GDM1 (cell line): ENCODE data around the gene TMCC2.
"Not testable (repeated sequence)": the region's sequence is repeated elsewhere in the genome, so short reads cannot be mapped to it uniquely, and the experiment has no call there.

Source experiments
- DNase-seq: peaks from one replicate; lab custom pipeline; 2025; lab: John Stamatoyannopoulos, UW

The TMCC2 gene

DNA sequence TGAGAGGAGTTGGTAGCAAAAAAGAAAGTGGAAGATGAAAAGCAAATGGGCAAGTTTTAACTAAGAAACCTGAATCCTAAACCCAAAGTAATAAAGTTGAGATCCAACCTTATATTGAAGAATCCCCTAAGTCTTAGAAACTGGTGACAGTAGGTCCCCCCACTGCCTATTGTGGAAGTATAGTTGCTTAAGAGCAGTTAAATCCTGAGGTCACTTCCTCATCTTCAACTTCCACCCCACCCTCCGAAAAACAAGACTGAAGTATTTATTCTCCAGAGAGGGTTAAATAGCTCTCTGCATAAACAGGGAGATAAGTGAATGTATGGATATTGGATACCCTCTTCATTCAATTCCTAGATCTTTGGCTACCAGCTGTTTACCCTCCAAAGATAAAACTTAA, 13.0 kb upstream of the TMCC2 start:
- DNase-seq, result peak; percentile 32

DNA sequence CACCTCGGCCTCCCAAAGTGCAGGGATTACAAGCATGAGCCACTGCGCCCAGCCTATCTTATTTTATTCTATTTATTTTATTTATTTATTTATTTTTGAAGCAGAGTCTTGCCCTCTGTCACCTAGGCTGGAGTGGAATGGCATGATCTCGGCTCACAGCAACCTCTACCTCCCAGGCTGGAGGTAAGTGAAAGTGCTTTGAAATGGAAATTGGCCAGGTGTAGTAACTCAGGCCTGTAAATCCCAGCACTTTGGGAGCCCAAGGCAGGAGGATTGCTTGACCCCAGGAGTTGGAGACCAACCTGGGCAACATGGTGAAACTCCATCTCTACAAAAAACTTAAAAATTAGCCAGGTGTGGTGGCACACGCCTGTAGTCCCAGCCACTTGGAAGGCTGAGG, 11.2 kb upstream of the TMCC2 start:
- DNase-seq, result no peak

DNA sequence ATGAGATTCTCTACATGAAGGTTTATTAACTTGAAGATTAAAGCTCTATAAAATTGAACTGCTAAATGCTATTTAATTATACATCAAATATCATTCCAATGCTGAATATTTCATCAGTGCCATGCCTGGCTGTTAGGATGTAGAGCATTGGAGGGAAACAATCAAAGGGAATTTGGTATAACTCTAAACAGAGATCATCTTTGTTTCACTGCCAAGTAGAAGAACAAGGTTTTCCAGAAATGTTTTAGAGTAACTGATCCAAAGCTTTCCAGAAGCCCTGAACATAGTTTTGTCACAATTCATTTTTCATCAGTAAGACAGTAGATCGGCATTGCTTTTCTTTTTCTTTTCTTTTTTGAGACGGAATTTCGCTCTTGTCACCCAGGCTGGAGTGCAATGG, 10.3 kb upstream of the TMCC2 start:
- no peak for DNase-seq

DNA sequence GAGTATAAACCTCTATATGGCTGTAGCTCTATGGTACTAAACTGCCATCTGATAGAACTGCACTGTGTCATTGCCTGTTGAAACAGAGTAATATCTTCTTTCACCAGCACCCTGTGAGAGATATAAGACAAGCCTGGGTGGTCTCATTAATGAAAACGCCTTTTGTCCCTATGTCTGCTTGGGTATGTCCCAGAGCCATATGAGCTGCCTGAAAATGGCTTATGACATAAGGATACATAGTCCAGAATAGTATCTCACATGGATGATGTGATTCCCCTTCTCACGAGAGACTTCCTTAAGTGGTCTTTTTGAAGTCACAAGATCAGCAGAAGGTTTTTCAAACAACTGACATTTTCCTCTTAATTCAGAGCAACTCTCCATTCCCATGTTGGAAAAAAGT, 7.3 kb upstream of the TMCC2 start:
- DNase-seq, result no peak

DNA sequence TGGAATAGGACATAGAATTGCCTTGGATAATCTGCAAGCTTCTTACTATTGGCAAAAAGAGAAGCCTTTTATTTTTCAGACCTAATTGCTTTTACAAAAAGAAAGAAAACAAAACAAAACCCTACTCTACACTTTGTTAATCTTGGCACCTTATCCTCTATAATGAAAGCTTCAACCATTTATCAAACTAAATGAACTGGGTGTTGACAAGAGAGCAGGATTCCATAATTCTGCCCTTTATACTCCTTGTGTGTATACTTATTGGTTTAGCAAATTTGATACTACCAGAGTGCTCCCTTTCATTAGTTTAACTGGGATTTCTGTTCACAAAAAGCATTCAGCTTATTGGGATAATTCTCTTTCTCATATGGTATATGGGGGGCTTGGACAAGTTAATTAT, 3.0 kb upstream of the TMCC2 start:
- DNase-seq, result no peak

DNA sequence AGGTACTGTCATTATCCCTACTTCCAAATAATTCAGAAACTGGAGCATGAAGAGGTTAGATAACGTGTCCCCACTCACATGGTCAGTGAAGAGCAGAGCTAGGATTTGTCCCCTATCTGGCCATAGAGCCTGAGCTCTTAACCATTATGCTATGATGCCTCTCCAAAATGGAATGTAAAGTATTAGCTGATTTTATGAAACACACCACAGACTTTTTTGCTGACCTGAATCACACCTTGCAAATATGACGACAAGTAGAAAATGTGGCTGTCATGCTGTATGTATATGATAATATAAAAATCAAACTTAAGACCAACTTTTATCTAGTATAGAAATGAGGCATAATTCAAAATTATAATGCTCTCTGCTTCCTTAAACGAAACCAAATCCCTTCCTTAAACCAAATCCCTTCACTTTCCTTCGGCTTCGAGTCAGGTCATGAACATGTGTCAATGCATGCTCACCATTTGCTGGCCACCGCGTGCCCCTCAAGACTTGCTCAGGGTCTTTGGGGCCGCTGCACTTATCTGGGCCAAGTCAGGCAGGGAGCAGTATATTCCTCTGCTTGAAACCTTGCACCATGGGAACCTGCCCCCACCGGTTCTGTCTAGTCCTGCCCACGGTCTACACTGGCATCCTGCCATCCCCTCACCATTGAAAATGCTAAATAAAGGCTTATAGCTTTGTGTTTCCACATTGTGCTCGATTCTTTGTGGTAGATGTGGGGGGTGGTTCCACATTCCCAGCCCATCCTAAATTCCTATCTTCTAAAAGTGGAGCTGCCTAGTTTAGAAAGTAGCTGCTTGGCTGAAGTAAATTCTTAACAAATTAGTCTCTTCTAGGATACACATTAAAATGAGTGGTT, 1.6 kb upstream of the TMCC2 start:
- no peak for DNase-seq

DNA sequence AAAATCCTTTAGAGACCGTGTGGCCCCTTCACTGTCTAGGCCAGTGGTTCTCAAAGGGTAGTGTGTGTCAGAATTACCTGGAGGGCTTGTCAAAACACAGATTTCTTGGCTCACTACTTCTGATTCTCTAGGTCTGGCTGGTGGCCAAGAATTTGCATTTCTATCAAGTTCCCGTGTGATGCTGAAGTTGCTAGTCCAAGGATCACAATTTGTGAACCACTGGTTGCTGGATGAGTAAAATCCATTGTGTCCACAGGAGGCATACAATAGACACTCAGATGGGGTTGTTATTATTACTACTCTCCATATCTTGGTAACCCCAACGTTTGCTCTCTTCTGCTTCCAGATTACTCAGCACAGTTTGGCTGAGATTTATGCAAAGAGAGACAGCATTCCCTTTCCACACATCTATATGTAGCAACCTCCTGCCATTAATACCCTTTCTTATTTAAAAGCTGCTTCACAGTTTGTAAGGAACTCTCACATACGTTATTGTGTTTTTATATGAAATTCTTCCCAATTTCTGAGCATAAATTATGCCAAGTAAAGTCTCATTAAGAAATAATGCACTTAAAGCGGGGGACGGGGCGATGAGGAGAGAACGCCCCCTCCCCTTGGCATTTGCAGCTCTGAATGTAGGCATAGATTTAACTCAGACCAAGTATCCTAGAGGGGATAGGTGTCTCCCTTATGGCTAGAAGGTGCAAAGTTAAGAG, 720 bp upstream of the TMCC2 start:
- DNase-seq, result no peak

DNA sequence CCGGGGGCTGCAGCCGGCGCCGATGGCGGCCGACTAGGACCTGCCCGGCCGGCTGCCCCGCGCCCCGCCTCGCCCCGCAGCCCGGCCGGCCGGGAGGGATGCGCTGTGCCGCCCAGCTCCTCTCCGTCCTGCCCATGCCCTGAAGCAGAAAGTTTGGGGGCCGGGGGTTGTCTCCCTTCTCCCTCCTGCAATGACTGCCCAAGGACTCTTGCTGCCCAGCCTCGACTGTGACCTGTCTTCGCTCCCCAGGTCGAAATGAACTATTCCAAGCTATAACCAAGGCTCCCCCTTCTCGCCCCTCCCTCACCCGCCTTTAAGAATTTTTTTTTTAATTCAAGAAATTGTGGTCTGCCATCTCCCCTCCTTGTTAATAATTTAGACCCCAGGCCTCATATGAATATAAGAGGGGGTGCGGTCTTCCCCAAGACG, 361 bp downstream of the TMCC2 start:
- no peak for DNase-seq

DNA sequence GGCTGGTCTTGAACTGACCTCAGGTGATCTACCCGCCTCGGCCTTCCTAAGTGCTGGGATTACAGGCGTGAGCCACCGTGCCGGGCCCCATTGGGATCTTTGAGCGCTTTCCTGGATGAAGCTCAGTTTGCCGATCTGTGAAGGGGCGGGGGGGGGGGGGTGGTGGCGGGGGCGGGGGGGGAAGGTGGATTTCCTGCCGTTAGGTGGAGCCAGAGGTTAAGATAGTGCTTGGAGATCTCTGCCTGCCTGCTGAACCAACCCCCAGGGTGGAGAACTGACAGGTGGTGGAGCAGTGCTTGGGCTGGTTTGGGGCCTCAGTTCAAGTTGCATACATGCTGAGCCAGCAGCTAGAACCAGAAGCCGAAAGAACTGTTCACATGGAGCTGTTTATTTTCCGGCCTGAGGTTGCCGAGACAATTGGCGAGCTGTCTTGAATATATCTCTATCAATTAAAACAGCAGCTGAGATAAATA, 1.7 kb downstream of the TMCC2 start:
- peak; percentile 34 for DNase-seq

DNA sequence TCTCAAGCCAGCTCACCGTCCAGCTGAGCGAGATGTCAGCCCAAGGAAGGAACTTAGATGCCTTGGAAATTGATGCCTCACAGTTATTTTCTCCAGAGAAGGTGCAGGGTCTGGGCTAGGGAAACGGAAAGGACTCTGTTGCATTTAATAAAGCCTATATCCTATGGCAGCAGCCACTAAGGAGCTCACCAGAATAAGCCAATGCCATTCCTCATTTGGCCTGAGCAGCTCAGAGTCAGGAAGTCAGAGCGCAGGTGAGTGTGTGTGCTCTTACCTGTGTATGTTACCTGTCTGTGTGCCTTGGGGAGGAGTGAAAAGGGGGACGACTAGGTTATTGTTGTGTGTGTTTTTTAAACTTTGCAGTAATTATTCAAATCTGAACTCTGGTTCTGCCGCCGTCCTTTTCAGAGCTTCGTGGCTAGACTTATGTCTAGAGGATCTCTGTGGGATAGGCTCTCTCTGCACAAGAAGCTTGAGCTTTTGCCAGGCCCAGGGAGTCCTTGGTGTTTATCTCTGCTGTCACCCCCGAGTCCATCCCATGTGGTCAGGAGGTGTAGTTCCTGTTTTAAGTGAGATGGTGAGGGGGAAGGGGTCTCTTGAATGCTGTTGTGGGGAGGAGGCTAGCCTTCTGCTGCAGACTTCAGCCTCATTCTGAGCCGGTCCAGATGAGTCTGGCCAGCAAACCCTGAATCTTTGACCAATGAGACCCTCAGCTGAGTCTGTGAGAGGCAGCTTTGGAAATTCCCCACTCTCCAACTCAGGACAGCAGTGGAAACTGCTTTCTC, 2.4 kb downstream of the TMCC2 start:
- DNase-seq, result peak; percentile 14

DNA sequence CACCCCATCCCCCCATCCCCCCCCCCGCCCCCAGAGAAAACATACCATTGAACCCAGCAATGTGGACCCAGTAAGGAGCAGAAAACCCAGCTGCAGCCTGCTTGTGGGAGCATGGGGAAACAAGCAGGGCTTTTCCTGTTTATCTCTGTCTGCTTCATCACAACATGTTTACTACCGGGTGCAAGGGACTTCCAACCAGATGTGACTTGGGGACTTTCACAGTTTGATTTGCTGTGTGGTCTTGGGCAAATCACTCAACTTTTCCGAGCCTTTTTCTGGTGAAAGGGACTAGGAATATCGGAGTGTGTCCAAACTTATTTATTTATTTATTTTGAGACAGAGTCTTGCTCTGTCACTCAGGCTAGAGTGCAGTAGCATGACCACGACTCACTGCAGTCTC, 3.2 kb downstream of the TMCC2 start:
- no peak for DNase-seq

DNA sequence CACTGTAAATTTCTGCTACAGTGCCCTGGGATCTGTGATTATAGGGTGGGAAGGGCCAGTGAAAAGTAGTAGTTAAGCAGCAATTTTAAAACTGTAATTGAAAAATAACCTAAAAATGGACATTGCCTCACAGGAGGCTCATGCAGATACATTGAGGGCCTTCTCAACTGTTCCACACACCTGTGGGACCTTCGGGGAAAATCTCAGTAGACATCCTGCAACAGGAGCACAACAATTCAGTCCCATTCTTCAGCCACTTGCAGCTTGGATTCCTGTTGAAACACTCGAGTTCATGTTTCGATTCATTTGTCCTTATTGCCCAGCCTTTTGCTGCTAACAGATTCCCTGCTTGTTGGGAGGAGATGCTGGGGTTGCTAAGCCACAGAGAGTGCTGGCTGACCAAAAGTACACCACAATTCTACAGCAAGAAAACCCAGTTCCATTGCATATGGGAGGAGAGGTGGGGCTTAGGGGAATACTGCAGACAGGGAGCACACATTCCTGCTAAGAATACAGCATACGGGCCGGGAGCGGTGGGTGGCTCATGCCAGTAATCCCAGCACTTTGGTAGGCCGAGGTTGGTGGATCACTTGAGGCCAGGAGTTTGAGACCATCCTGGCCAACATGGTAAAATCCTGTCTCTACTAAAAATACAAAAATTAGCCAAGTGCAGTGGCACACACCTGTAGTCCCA, 4.5 kb downstream of the TMCC2 start:
- no peak for DNase-seq

DNA sequence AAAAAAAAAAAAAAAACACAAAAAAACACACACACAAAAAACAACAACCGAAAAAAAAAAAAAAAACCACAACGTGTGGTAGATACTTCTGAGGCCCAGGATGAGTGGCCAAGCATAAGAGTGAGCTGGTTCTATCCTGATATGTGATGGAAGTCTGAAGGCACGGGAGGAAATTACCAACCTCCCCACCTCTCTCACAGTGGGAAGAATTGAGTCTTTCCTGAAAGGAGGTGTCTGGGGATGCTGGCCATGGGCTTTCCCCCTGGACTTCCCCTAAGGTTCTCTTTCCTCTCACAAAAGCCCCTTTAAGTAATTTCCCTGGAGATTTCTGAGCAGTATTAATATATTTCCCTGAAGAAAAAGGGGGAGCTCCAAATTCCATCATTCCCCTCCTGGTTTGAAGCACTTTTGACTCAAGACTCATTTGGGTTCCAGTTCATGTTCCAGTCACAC, 5.2 kb downstream of the TMCC2 start:
- no peak for DNase-seq

DNA sequence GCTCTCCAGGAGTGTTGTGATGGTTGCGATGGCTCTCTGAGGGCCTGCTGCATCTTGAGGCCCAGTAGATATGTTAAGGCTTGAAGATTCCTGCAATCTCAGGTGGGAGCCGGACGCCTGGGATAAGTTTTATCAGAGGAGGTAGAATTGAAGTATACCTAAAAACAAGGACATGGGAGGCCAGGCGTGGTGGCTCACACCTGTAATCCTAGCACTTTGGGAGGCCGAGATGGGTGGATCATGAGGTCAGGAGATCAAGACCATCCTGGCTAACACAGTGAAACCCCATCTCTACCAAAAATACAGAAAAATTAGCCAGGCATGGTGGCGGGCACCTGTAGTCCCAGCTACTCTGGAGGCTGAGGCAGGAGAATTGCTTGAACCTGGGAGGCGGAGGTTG, 6.2 kb downstream of the TMCC2 start:
- not testable (repeated sequence) for DNase-seq

DNA sequence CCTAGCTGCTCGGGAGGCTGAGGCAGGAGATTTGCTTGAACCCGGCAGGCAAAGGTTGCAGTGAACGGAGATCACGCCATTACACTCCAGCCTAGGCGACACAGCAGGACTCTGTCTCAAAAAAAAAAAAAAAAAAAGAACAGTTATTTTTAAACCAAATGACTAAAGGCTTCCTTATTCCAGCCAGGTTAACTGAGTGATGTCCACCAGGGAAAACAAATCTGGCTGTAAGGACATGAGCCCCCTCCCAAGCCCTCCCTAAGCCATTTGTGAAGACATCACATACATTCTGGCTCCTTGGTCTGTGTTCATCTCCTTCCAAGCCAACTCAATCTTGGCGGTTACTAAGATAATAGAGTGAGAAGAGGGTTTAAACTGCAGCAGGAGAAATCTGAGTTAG, 8.2 kb downstream of the TMCC2 start:
- no peak for DNase-seq

DNA sequence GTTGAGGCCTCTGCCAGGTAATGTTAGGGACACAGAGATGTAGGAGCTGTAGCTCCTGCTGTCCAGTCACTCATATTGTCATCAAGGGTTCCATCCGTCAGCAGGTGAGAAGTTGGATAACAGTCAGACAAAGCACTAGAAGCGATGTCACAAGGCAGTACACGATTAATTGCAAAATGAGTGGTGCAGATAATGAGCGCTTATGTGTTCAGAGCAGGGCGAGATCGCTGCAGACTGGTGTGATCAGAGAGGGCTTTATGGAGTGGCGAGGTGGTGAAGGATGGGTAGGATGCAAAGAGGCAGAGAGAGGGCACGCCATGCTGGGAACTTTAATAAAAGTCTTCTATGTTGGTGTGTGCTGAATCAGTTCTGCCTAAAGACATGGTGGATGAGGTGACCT, 8.8 kb downstream of the TMCC2 start:
- no peak for DNase-seq

DNA sequence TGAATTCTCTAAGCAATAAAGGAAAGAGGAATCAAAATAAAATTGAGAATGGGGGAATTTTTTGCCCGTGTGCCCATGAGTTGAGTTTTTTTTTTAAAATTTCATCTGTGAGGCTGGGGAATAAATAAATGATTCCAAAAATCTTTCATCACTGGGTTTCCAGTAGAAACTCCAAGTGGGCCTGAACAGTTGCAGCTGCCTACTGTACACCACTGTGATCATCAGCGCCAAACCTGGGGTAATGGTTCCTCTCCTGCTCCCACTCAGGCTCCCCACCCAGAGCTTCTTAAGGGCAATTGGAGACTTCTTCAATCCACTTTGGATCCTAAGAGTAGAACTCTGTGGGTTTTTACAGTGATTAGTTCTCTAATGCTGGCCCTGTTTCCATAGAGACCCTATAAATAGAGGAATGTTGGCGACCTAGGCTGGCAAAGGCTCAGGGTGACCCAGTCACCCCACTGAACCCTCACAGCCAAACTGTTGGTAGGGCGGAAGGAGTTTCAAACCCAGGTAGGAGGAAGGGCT, 9.3 kb downstream of the TMCC2 start:
- DNase-seq, result no peak

DNA sequence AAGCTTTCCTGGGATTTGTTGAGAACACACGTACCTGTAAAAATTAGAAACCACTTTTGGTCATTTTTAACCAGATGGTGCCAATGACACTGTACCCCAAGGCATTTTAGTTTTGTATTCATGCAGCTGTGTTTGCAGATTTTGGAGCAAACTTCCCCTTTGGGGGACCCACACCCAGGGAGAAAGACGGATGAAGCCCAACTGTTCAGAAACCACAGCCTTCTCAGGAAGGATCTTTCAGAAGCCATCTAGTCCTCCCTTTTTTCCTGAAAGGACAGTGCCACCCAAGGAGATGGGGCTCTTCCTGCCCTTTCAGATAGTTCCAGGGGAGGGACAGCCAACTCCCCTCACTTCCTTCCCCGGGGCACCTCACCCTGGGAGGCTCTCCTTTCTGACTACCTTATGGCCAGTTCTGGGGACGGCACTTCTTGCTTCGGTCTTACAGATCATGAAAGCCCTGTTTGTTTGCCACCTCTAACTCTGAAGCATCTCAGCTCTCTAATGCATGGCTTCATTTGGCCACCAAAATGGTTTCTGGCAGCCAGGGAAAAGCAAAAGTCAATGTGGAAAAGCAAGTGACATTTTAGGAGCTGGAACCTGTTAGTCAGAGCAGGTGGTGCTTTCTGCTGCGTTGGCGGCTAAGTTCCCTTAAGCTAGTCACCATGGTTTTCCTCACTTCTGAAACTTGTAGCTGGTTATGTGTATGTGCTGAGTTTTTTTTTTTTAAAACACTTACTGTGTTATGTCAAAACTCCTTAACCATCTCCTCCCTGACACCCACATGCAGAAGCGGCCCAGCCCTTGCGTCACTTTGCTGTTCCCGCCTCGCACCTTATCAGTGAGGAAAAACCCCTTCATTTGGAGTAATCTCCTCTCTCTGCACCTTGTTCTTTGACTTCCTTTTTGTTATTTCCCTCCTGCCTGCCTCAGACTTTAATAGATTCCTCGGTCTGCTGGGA, 10.1 kb downstream of the TMCC2 start:
- peak; percentile 57 for DNase-seq

DNA sequence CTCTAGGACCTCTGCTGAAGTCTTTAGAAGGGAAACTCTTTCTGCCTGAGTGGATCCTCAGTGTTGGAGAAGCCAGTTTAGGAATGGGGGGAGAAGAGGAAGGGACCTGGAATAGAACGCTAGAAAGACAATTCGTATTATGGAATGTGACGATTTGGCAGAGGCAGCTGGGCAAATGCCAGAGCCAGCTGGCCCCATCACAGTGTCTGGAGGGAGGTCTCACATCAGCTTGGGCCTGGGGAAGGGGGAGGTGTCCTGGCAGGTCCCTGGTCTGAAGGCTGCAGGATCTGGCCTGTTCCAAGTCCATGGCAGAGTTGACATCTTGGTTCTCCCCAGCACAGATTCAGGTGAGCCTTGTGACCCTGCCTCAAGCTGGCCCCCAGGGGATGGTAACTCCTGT, 11.3 kb downstream of the TMCC2 start:
- no peak for DNase-seq

DNA sequence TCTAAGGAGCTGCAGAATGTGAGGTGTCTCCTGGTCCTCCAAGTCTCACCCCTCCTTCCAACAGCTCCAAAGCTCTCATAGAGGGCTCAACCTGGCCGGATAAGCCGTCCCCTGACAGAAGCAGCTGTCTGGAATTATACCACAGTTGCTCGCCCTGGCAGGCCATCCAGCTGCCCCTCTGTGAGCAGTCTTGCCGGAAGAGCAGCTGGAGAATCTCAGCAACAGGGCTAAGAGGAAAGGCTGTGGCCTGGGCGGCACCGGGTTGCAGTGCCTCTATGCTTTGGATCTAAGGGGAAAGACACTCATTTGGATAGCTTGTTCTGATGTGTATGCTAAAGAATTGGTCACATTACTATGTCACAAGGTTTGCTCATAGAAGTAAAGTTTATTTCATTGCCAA, 12.4 kb downstream of the TMCC2 start:
- no peak for DNase-seq
